Right renal pelvis (tissue), 4 donors: ENCODE measurements around the gene ATP11A. TPM values are rescaled to one million over a fixed set of nuclear protein-coding genes. Genes with fewer than 3 reads are reported as not detected.
"Not testable (repeated sequence)": the region's sequence is repeated elsewhere in the genome, so short reads cannot be mapped to it uniquely, and the experiment has no call there.

ENCODE experiments used
- DNase-seq, 4 donors: peaks; one replicate each; pipeline ENCODE4 v3.0.0-alpha.2; 2013; ENCODE audit warnings: low read depth in 4 of 4, low spot score in 3 of 4, missing footprints in 1 of 4
- polyA plus RNA-seq, 4 donors: library from polyadenylated mRNA; unstranded; fragments of 120-200 nt; gene quantifications; one replicate each; pipeline ENCODE4 v1.2.1, GENCODE V29; 2013; ENCODE audit not compliant: insufficient read length in 4 of 4

The ATP11A gene
- polyA plus RNA-seq, 4 donors, result 47.2 to 53.3 (median 48.0) TPM

DNA sequence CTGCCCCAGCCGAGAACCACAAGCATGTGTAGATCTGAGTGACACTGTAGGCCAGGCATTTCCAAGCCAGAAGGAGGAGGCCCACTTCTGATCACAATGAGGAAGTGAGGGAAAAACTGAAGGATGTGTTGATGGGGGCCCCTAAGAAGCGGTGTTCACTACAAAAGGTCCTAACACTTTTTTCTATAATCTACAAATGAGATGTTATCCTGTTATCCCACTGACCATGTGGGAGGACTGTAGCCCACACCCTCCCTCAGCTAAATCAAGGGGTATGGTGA is 180.2 kb downstream of the ATP11A start:
- DNase-seq, result no peak

DNA sequence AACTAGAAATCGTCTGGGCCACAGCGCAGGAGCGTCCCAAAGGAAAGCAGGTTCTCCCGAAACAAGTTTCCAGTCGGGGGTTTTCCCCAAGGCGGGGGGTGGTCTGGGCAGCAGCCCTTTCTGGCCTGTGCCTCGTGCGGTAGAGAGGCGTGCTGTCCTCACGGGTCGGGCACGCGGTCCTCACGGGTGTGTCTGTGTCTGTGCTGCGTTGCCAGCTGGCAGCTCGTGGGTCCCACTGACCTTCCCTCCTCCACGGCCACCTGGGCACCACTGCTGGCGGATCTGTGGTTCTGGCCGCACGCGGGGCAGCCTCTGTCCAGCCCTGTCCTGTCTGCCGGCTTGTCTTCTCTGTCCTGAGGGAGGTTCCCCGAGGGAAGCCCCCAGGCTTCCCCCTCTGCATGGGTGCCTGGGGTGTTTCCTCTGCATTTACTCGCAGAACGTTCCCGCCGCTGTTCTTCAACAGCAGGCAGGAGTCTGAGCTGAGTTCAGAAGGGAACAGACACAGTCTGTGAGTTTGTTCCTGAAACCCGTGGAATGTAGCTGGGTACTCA is 181.0 kb downstream of the ATP11A start:
- DNase-seq, result no peak

- DNase-seq, result no peak
Measured at GRCh38 chr13:112871742-112872141, 181.9 kb downstream of the ATP11A start.

DNA sequence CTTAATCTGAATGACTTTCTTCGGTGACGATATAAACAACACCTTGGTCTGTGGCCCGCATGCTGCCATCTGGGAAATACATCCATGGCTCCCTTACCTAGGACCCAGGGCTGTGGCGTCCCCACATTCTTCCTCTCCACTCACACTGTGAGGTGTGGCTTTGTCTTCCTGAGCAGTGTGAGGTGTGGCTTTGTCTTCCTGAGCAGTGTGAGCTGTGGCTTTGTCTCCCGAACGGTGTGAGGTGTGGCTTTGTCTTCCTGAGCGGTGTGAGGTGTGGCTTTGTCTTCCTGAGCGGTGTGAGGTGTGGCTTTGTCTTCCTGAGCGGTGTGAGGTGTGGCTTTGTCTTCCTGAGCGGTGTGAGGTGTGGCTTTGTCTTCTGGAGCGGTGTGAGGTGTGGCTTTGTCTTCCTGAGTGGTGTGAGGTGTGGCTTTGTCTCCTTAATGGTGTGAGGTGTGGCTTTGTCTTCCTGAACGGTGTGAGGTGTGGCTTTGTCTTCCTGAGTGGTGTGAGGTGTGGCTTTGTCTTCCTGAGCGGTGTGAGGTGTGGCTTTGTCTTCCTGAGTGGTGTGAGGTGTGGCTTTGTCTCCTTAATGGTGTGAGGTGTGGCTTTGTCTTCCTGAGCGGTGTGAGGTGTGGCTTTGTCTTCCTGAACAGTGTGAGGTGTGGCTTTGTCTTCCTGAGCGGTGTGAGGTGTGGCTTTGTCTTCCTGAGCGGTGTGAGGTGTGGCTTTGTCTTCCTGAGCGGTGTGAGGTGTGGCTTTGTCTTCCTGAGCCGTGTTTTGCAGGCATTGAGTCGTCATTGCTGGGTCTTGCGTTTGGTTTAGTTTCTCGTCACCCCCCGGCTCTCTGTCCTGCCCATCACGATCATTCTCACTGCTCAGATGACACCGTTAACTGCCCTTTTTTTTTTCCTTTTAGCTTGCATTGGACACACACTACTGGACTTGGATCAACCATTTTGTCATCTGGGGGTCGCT is 183.1 kb downstream of the ATP11A start:
- DNase-seq, result not testable (repeated sequence)

- DNase-seq, result peak in 1 of 4 donors; percentile 59
Measured at GRCh38 chr13:112873851-112874750, 184.3 kb downstream of the ATP11A start.

- DNase-seq, result no peak
Measured at GRCh38 chr13:112874751-112875300, 185.0 kb downstream of the ATP11A start.

GRCh38 chr13:112875627-112876026 is 185.8 kb downstream of the ATP11A start:
- DNase-seq, result no peak

DNA sequence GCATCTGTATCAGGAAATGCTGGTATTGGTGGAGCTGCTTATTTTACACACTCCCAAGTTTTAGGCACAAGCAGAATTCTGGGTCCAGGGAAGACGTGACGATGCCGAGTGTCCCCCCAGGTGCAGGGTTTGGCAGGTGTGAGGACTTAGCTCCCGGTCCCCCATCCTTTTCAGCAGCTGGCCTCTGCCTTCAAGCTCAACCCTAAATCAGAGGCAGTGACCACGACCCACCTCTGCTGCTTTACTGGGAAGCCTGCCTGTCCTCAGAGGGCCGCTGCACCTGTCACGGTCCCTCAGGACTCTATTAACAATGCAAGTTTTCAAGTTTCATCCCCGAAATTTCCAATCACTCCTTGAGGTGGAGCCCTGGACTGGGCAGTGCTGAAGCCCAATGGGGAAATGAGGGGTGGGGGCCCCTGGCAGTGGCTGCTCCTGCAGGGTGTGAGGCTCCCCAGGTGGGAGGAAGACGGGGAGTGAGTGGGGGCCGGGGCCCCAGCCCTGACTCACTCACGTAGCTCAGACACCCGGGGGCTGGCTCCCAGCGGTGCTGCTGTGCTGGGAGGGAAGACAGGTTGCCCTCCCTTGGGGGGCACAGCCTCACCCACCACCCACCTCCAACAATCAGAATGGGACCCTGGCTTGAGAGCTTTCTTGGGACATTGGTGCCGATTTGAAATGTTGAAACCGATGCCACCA is 186.6 kb downstream of the ATP11A start:
- DNase-seq, result no peak

DNA sequence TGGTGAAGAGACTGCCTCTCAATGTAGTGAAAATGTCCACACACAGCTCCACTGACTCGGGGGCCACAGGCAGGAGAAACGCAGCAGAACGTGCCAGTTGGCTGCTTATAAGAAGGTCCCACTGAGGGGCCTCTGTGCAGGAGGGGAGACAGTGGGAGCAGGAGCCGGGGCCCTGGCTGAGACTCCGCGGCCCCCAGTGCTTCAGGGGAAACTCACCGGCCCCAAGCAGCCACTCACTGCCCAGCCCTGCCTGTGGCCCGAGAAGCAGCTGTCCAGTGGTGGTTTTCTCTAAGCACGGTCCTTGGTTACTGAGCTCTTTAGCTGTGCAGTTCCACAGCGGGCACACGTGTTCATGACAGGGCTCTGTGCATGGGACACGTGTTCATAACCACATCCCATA is 187.2 kb downstream of the ATP11A start:
- DNase-seq, result no peak

GRCh38 chr13:112877539-112877938 is 187.7 kb downstream of the ATP11A start:
- no peak for DNase-seq

DNA sequence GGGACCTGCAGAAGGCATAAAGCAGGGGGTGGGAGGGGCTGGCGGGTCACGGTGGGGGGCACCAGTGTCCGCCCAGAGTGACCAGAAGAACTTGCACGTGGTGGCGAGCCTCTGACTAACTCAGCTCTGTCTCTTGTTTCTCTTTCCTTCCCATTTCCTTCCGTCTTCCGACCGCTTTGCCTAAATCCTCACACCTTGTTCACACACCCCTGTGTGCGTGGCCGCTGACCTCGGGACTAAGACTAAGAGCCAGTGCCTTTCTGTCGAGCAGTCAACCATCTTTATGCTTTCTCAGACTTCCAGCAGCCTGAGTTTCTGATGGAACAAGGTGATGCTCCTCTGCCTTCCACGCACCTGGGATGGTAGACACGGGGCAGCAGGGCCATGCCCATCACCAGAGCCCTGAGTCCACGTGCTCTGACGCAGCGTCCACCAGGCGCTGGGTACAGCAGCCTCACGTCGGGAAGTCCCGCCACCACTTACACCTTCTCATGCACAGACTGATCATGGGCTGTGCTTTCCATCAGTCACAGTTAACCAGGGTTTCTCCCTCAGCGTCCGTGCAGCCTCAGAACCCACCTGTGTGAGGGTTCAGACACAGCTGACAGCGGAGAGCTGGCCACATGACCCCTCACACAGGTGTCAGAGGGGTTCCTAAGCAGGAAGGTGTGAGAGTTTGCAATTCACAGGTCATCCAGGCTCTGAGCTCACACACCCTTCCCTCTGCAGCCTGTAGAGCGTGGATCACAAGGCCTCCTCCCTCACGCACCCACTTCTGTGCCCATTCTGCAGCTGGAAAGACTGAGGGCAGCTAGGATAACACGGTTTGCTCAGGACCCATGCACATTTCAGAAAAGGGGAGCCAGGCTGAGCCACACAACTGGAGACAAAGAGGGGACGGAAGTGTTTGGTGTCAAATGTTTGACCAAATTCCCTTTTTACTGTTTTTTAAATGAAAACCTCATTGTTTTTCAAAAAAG is 188.4 kb downstream of the ATP11A start:
- DNase-seq, result no peak

- DNase-seq, result no peak
Measured at GRCh38 chr13:112879283-112879833, 189.5 kb downstream of the ATP11A start.

DNA sequence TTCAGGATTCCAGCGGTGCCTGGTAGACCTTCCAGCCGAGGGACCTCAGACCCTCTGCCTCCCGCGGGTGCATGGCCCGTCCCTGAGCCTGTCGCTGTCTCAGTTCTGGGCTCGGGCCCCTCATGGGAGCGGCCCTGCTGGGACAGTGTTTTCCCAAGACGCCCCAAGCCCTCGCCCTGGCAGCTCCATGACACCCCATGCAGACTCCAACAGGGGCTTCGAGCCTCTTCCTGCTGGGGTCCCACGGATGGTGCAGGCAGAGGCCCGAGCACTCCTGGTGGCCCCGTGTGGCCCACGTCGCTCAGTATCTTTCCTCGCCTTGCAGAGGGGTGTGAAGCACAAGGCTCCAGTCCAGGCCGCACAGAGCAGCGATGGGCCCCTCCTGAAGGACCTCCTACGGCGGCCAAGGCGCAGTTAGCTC is 190.4 kb downstream of the ATP11A start:
- no peak for DNase-seq

- no peak for DNase-seq
Measured at GRCh38 chr13:112880976-112881540, 191.2 kb downstream of the ATP11A start.

DNA sequence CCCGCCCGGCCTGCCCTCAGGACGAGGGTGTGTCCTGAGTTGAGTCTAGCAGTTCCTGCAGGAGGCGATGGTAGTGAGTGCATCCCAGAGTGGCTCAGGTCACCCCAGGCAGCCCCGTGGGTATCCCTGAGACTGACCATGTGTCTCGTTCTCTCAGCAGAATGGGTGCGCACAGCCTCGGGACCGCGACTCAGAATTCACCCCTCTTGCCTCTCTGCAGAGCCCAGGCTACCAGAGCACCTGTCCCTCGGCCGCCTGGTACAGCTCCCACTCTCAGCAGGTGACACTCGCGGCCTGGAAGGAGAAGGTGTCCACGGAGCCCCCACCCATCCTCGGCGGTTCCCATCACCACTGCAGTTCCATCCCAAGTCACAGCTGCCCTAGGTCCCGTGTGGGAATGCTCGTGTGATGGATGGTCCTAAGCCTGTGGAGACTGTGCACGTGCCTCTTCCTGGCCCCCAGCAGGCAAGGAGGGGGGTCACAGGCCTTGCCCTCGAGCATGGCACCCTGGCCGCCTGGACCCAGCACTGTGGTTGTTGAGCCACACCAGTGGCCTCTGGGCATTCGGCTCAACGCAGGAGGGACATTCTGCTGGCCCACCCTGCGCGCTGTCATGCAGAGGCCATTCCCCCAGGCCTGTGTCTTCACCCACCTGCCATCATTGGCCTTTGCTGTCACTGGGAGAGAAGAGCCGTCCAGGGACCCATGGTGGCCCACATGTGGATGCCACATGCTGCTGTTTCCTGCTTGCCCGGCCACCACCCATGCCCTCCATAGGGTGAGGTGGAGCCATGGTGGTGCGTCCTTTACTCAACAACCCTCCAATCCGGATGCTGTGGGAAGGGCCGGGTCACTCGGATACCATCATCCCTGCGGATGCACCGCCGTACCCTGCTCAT is 192.1 kb downstream of the ATP11A start:
- no peak for DNase-seq

DNA sequence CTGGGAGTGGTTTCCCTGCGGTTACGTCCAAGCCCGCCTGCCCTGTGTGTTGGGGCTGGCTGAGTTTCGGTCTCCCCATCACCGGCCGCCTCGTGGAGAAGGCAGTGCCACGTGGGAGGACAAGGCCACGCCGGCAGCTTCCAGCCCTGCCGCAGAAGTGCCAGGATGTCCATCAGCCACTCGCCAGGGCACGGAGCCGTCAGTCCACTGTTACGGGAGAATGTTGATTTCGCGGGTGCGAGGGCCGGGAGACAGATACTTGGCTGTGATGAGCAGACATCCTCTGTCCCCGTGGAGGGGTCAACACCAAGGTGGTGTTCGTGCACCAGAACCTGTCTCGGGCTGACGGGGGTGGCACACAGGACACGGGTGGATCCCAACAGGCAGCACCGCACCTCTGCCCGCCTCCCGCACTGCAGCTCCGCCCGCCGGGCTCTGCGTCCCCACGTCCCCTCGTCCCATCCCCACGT is 192.8 kb downstream of the ATP11A start:
- no peak for DNase-seq

- DNase-seq, result no peak
Measured at GRCh38 chr13:112883241-112883945, 193.6 kb downstream of the ATP11A start.
